Left renal pelvis (tissue), 4 donors: ENCODE data around the gene MAPKAP1. TPM values are rescaled to one million over a fixed set of nuclear protein-coding genes. Genes with fewer than 3 reads are reported as not detected.

Experiments used
- DNase-seq, 4 donors: peaks; one replicate each; pipeline ENCODE4 v3.0.0-alpha.2; 2013; ENCODE audit warnings: low read depth in 4 of 4, low spot score in 3 of 4
- polyA plus RNA-seq, 4 donors: library from polyadenylated mRNA; unstranded; fragments of 120-200 nt; gene quantifications; one replicate each; pipeline ENCODE4 v1.2.1, GENCODE V29; 2013; ENCODE audit not compliant: insufficient read length in 4 of 4

Gene MAPKAP1
- polyA plus RNA-seq, 4 donors: 68.0 to 87.6 (median 72.8) TPM

DNA sequence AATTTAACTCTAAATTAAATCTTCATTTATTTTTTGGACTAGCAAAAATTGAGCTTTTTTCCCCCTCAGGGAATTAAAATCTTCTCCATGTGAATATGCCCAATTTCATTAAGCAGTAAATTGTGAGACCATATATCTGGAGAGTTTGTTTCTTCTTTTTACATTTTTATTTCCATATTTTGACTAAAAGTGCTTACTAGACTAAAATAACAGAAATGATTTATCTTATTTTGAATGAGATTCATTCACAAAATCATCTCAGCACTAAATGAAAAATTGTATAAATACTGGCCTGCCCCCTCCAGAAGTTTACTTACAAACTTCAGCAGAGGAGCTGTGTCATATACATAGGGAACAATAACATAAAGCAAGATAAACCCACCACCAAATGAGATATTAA is 26.6 kb downstream of the MAPKAP1 start:
- no peak for DNase-seq

GRCh38 chr9:125679597-125680189 is 27.3 kb downstream of the MAPKAP1 start:
- no peak for DNase-seq

GRCh38 chr9:125674981-125675973 is 31.7 kb downstream of the MAPKAP1 start:
- DNase-seq: no peak

DNA sequence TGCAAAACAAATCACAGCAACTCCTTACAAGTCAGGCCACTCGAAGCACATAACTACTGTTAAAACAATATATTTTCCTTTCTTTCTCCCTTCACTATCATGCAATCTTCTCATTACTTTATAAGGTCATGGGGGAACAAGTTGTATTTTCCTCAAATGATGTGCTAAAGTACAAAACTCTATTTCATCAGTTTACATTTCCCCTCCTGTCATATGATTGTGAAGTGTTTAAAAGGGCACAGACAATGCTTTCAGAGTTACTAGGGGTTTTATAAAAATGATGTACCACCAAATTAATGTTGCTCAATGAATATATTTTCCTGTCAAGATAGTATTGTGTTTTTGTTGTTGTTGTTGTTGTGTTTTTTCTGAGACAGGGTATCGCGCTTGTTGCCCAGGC is 34.1 kb downstream of the MAPKAP1 start:
- no peak for DNase-seq

- no peak for DNase-seq
These were observed 43.9 kb downstream of the MAPKAP1 start for GRCh38 chr9:125663127-125663526.

DNA sequence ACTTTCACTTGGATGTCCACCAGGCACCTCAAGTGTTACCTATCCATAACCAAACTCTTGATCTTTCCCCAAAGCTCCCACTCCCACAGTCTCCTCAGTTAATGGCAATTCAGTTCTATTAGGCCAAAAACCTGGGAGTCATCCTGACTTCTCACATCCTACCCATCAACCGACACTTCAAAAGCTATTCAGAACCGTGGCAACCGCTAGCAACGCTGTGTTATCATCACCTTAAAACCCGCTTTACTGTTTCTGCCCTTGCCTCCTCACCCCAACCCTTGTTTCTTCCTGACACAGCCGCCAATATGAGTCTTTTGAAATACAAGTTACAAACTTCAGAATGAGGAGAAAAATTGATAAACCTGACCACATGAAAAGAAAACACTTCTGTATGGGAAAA is 46.5 kb downstream of the MAPKAP1 start:
- DNase-seq: no peak

GRCh38 chr9:125659954-125660353 is 47.1 kb downstream of the MAPKAP1 start:
- no peak for DNase-seq

- DNase-seq: no peak
These were observed 47.7 kb downstream of the MAPKAP1 start for GRCh38 chr9:125659201-125659840.

- no peak for DNase-seq
These were observed 50.4 kb downstream of the MAPKAP1 start for GRCh38 chr9:125656560-125656959.

- DNase-seq: no peak
These were observed 51.2 kb downstream of the MAPKAP1 start for GRCh38 chr9:125655691-125656410.

GRCh38 chr9:125655066-125655633 is 51.9 kb downstream of the MAPKAP1 start:
- DNase-seq: no peak

GRCh38 chr9:125654121-125654520 is 52.9 kb downstream of the MAPKAP1 start:
- no peak for DNase-seq

- no peak for DNase-seq
These were observed 53.7 kb downstream of the MAPKAP1 start for GRCh38 chr9:125653325-125653724.

DNA sequence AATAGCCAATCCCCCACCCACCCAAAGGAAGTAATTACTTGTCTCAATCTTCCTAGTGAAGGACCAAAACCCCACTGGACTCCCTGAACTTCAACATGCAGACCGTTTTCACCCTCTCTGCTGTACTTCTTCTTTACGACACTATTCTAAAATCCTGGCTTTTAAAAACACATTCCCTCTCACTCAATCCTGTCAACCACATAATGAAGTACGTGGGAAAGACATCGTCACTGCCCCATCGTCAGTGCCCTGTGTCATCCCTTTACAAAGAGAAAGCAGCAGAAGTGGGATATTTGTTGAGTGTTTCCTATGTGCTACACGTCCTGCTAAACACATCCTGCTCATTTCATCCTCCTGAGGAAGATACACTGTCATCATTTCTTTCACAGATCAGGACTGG is 54.2 kb downstream of the MAPKAP1 start:
- no peak for DNase-seq

DNA sequence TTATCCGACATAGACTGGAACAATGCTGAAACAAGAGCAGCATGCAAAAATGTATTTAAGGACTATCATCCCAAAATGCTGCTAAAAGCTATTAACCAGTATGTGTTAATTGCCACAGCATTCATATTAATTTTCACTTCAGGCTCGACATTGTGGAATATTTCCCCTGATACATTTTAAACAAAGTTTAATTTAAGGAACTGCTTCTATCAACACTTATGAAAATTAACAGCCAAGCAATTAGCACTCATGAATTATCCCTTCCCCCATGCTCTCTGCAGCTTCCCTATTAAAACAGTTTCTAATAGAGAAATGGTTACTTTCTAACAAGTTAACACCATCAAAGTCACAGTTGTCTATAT is 54.8 kb downstream of the MAPKAP1 start:
- no peak for DNase-seq

DNA sequence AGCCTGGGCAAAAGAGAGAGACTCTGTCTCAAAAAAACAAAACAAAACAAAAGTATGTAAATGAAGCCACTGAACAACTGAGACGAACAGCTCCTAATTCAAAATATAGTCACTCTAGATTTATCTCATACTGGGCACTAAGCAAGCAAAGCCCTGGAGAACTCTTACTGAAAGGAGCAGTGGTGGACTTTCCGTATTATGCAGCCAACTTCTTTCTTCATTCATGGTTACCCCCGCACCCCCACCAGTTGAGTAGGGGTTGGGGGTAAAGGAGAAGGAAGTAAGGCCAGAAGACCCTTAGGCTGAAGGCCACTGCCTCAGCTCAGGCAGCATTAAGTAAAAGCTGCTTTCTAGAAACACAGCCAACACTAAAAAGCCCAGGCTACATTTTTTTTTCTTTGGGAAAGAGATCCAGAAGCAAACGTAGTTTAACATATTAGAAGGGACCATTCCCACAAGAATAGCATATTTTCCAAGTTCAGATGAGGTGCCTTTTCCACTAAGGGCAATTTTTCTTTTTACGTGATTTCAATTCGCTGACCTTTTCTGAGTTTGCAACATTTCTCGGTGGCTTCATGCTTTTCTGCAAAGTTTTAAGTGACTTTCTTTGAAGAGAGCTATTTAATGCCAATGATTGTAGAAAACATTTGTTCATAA is 55.3 kb downstream of the MAPKAP1 start:
- no peak for DNase-seq

DNA sequence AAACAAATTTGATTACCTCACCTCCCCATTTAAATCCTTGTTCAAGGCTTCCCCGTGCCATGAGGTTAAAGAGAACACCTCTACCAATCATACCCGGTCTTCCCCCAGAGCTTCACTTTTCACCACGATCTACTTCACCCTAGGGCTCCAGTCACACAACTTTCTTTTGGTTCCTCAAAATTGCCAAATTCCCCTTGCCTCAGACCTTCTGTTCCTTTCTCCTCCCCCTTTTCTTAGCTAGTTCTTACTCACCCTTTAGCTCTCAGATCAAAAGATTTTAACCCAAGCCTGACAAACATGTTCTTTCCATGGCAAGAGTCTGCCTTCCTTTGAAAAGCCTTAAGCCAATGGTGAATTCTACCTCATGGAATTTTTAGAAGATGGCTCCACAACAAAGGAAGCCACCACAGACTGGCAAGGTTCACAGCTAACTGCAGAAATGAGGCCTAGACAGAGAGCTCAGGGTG is 56.7 kb downstream of the MAPKAP1 start:
- DNase-seq: no peak

DNA sequence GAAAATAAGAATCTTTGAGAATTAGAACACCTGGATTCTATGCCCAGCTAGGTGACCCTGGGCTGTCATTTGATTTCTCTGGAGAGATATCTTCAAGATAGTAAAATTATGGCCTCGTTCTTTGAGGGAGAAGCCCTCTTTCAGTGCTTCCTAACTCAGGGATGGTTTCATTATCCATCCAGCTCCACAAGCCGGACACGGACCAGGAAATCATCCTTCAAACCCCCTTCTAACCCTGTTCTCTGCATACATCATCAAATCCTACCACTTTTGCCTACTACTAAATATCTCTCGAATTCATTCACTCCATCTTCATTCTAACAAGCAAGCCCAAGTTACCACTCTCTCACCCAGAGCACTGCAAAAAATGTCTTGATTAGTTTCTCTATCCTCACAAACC is 57.2 kb downstream of the MAPKAP1 start:
- DNase-seq: no peak

DNA sequence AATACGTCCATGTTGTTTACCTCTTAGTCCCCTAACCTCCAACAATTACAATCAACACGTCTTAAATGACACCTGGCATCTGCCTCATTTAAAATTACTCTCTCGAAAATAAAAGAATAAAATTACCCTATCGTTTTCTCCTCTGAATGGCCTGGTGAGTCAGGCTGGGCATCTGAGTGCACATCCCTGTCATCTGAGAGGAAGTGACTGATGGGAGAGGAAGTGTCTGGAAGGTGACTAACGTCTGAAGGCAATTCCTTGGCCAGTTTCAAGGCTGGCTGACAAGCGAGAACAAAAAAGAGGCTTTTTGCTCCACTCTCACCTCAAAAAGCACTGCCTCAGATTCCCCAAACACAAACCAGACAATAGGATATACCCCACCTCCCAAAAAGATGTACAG is 57.7 kb downstream of the MAPKAP1 start:
- DNase-seq: no peak

GRCh38 chr9:125648294-125648693 is 58.7 kb downstream of the MAPKAP1 start:
- no peak for DNase-seq
